Measurements from ENCODE around the gene SP140L. TPM values are rescaled to one million over a fixed set of nuclear protein-coding genes. Genes with fewer than 3 reads are reported as not detected.

SP140L gene
- total and polyA plus RNA-seq, 2 of the 8 experiments (the other 6 are each of a cell fraction or from before 2014, with no cell fraction given): 0.36 to 1.5 TPM

DNA sequence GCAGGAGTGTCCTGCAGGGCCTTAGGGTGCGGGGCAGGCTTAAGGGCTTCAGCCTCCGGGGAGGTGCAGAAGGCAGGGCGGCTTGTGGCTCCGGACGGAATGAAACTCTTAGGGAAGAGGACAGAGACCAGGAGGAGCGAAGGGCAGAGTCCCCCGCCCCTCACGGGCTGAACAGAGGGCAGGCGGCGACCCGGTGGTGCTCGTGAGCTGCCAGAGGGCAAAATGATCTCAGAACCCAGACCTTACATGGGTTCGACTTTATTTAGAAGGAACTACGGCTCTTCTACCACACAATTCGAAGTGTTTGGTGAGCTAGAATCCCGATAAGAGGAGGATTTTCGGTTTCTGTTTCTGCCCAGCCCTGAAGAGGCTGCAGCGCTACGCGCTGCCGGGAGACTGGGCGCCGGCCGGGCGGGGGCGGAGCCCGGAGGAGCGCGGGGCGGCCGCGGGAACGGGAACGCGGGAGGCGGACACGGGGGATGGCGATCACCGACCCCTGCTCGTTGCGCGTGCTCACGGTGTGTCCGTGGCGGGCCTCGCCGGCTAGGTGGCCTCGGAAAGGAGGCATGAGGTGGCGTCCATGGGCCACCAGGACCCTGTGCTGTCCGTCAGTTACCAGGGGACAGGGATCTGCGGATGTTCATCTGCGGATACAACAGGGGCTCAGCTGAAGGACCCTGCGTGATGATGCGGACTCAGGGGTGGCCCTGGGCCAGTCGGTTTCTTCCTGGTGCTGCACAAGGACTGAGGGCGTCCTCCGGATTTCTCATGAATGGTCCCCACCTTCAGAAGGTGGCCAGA is 84.8 kb downstream of the SP140L start (continued):
- peak; percentile 36; the same call in 1 of the 2 replicates for TF ChIP-seq SUZ12 (IDR thresholded peaks at IDR 0.05; ENCODE audit: low read length)
- TF ChIP-seq GABPA (IDR thresholded peaks at IDR 0.05; ENCODE audit: borderline replicate concordance, insufficient read depth, low read length): no peak
- 0 out of 4 replicates have a peak, but pooled peaks of 1 of the 2 experiments have one; percentile 15 for TF ChIP-seq HDAC2 (IDR thresholded peaks at IDR 0.05; ENCODE audit: borderline replicate concordance in 1 of 2, low read depth in 2 of 2, low read length in 2 of 2)
- peak; percentile 87 for TF ChIP-seq E2F6 (IDR thresholded peaks at IDR 0.05)
- TF ChIP-seq KDM4A (IDR thresholded peaks at IDR 0.05; ENCODE audit: low read depth, low read length, severe bottlenecking): peak; percentile 99
- no peak for TF ChIP-seq KDM1A (IDR thresholded peaks at IDR 0.05; ENCODE audit: borderline replicate concordance, low read length)
- TF ChIP-seq, protein P1, sequence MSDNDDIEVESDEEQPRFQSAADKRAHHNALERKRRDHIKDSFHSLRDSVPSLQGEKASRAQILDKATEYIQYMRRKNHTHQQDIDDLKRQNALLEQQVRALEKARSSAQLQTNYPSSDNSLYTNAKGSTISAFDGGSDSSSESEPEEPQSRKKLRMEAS (IDR thresholded peaks at IDR 0.05): peak; percentile 77

Data from H1 (cell line).